IMR-90 (cell line): ENCODE data around the gene PPHLN1. TPM values are rescaled to one million over a fixed set of nuclear protein-coding genes. Genes with fewer than 3 reads are reported as not detected.

Experiments
- ATAC-seq: fragments of 200-7000 bp; cut with Tn5 transposase; 2 replicates; pipeline ENCODE4 v1.9.1; 2020; ENCODE audit warnings: low read depth, mild to moderate bottlenecking, moderate library complexity
- BruUV-seq: library from RNA; stranded (reverse); fragments of 400-500 nt; replicated peaks from 2 replicates; lab custom pipeline; 2021; lab: Mats Ljungman, UMichigan
- CTCF ChIA-PET: fragments of 300-600 bp; formaldehyde crosslinking; extraction: SDS; loops from one replicate; lab custom pipeline; 2021; ENCODE audit warnings: antibody characterized with exemption; lab: Yijun Ruan, JAX
- POLR2A ChIA-PET: fragments of 300-600 bp; sonication (Branson Sonifier 250); formaldehyde crosslinking; loops from one replicate; lab custom pipeline; 2022; ENCODE audit warnings: antibody characterized with exemption; ENCODE audit not compliant: unreplicated experiment; lab: Charles Lee
- DNase-seq: peaks from one replicate; pipeline ENCODE4 v3.0.0; 2013
- H2AFZ ChIP-seq: replicated peaks from 2 replicates; pipeline ENCODE3; 2013; ENCODE audit warnings: low read length, mild to moderate bottlenecking; ENCODE audit not compliant: poor library complexity
- H2AK5ac ChIP-seq: 2 replicates; pipeline ENCODE4 v1.6.1; 2013; ENCODE audit warnings: low read depth, low read length, inconsistent platforms
- H2AK9ac ChIP-seq: replicated peaks from 2 replicates; pipeline ENCODE3; 2013; ENCODE audit warnings: mild to moderate bottlenecking, low read depth, low read length, moderate library complexity; ENCODE audit not compliant: poor library complexity
- H2BK120ac ChIP-seq: 2 replicates; pipeline ENCODE4 v1.6.1; 2013; ENCODE audit warnings: low read depth, low read length, inconsistent platforms
- H2BK15ac ChIP-seq: 3 replicates; pipeline ENCODE4 v1.6.1; 2013; ENCODE audit warnings: low read depth, low read length, inconsistent platforms
- H2BK20ac ChIP-seq: 2 replicates; pipeline ENCODE4 v1.6.1; 2013; ENCODE audit warnings: low read depth, mild to moderate bottlenecking, inconsistent platforms, low read length, moderate library complexity
- H2BK5ac ChIP-seq: 2 replicates; pipeline ENCODE4 v1.6.1; 2013; ENCODE audit warnings: mild to moderate bottlenecking, low read depth, low read length, inconsistent platforms; ENCODE audit not compliant: poor library complexity, severe bottlenecking
- H3K14ac ChIP-seq: replicated peaks from 2 replicates; pipeline ENCODE4 v1.6.1; 2013; ENCODE audit warnings: low read depth, low read length, inconsistent platforms
- H3K18ac ChIP-seq: 2 replicates; pipeline ENCODE4 v1.6.1; 2013; ENCODE audit warnings: low read depth, low read length, control low read depth
- H3K23ac ChIP-seq: 2 replicates; pipeline ENCODE4 v1.6.1; 2013; ENCODE audit warnings: low read depth, low read length, inconsistent platforms
- H3K27ac ChIP-seq: 2 replicates; pipeline ENCODE4 v1.5.1; 2013; ENCODE audit warnings: mild to moderate bottlenecking, control low read depth, low read length; ENCODE audit not compliant: insufficient read depth
- H3K27me3 ChIP-seq: 2 replicates; pipeline ENCODE4 v1.6.1; 2013; ENCODE audit warnings: low read length; ENCODE audit not compliant: control insufficient read depth, insufficient read depth
- H3K36me3 ChIP-seq: 2 replicates; pipeline ENCODE4 v1.6.1; 2013; ENCODE audit warnings: low read length, mixed read lengths; ENCODE audit not compliant: control insufficient read depth, insufficient read depth
- H3K4ac ChIP-seq: 2 replicates; pipeline ENCODE4 v1.6.1; 2013; ENCODE audit warnings: low read depth, low read length, inconsistent platforms
- H3K4me1 ChIP-seq: 2 replicates; pipeline ENCODE4 v1.6.1; 2013; ENCODE audit warnings: low read length, mixed read lengths; ENCODE audit not compliant: control insufficient read depth, insufficient read depth
- H3K4me2 ChIP-seq: 2 replicates; pipeline ENCODE4 v1.6.1; 2013; ENCODE audit warnings: low read depth, mild to moderate bottlenecking, control low read depth, low read length, moderate library complexity
- H3K4me3 ChIP-seq: 2 replicates; pipeline ENCODE4 v1.5.1; 2013; ENCODE audit warnings: low read depth, mild to moderate bottlenecking, control low read depth, low read length, moderate library complexity; ENCODE audit not compliant: insufficient read depth
- H3K56ac ChIP-seq: 2 replicates; pipeline ENCODE4 v1.6.1; 2013; ENCODE audit warnings: low read length, inconsistent platforms; ENCODE audit not compliant: insufficient read depth; ENCODE audit errors: extremely low read depth
- H3K79me1 ChIP-seq, 2 experiments: 2 replicates each; pipeline ENCODE4 v1.6.1; 2013; ENCODE audit warnings: low read length in 2 of 2, inconsistent platforms in 1 of 2, low read depth in 1 of 2
- H3K9ac ChIP-seq: 2 replicates; pipeline ENCODE4 v1.6.1; 2013; ENCODE audit warnings: low read depth, low read length, control low read depth
- H3K9me1 ChIP-seq: 2 replicates; pipeline ENCODE4 v1.6.1; 2013; ENCODE audit warnings: low read length, inconsistent platforms; ENCODE audit not compliant: insufficient read depth
- H3K9me3 ChIP-seq: 2 replicates; pipeline ENCODE4 v1.6.1; 2013; ENCODE audit warnings: low read length; ENCODE audit not compliant: control insufficient read depth, insufficient read depth
- H4K20me1 ChIP-seq: 2 replicates; pipeline ENCODE4 v1.6.1; 2013; ENCODE audit warnings: low read length, inconsistent platforms; ENCODE audit not compliant: insufficient read depth
- H4K5ac ChIP-seq: 2 replicates; pipeline ENCODE4 v1.6.1; 2013; ENCODE audit warnings: mild to moderate bottlenecking, low read depth, low read length, control low read depth
- H4K8ac ChIP-seq, 2 experiments: 2 replicates each; pipeline ENCODE4 v1.6.1; 2013; ENCODE audit warnings: low read depth in 2 of 2, low read length in 2 of 2, control low read depth in 1 of 2, inconsistent platforms in 1 of 2
- H4K91ac ChIP-seq: 2 replicates; pipeline ENCODE4 v1.6.1; 2013; ENCODE audit warnings: low read depth, low read length, inconsistent platforms; ENCODE audit not compliant: insufficient read depth
- BHLHE40 ChIP-seq: fragments of 150-350 bp; IDR thresholded peaks from 2 replicates; pipeline ENCODE4 v1.6.1; 2016; ENCODE audit warnings: mild to moderate bottlenecking, low read depth, low read length
- CEBPB ChIP-seq: IDR thresholded peaks from 2 replicates; pipeline ENCODE4 v1.6.1; 2012; ENCODE audit warnings: low read depth, low read length, improper control_type of control experiment
- CHD1 ChIP-seq: IDR thresholded peaks from 2 replicates; pipeline ENCODE4 v1.6.1; 2012; ENCODE audit warnings: low read depth, low read length, improper control_type of control experiment
- ELK1 ChIP-seq: fragments of 150-350 bp; IDR thresholded peaks from 2 replicates; pipeline ENCODE4 v1.6.1; 2016; ENCODE audit warnings: low read depth, mild to moderate bottlenecking, low read length, moderate library complexity, borderline replicate concordance
- FOS ChIP-seq: fragments of 150-350 bp; IDR thresholded peaks from 2 replicates; pipeline ENCODE4 v1.6.1; 2016; ENCODE audit warnings: low read depth, low read length
- MAFK ChIP-seq: IDR thresholded peaks from 2 replicates; pipeline ENCODE4 v1.6.1; 2012; ENCODE audit warnings: low read depth, low read length, improper control_type of control experiment
- MAZ ChIP-seq: IDR thresholded peaks from 2 replicates; pipeline ENCODE4 v1.6.1; 2012; ENCODE audit warnings: low read depth, mild to moderate bottlenecking, low read length, improper control_type of control experiment, moderate library complexity, borderline replicate concordance
- MXI1 ChIP-seq: IDR thresholded peaks from 2 replicates; pipeline ENCODE4 v1.6.1; 2012; ENCODE audit warnings: low read depth, mild to moderate bottlenecking, low read length, moderate library complexity, borderline replicate concordance
- NFE2L2 ChIP-seq: fragments of 150-350 bp; IDR thresholded peaks from 2 replicates; pipeline ENCODE4 v1.6.1; 2016; ENCODE audit warnings: low read depth, mild to moderate bottlenecking, low read length
- POLR2A ChIP-seq: IDR thresholded peaks from 2 replicates; pipeline ENCODE4 v1.6.1; 2012; ENCODE audit warnings: mild to moderate bottlenecking, low read depth, low read length
- RAD21 ChIP-seq: IDR thresholded peaks from 2 replicates; pipeline ENCODE4 v1.6.1; 2012; ENCODE audit warnings: low read length, improper control_type of control experiment
- RCOR1 ChIP-seq: IDR thresholded peaks from 2 replicates; pipeline ENCODE4 v1.6.1; 2012; ENCODE audit warnings: mild to moderate bottlenecking, low read length, improper control_type of control experiment; ENCODE audit not compliant: insufficient replicate concordance
- RFX5 ChIP-seq: IDR thresholded peaks from 2 replicates; pipeline ENCODE4 v1.8.0; 2012; ENCODE audit warnings: low read depth, mild to moderate bottlenecking, low read length, moderate library complexity
- SMC3 ChIP-seq: fragments of 150-350 bp; IDR thresholded peaks from 2 replicates; pipeline ENCODE4 v1.6.1; 2016; ENCODE audit warnings: low read depth, mild to moderate bottlenecking, antibody characterized with exemption, low read length, moderate library complexity
- WGBS, 2 experiments: methylation state at CpG; one replicate each; pipeline versions ENCODE4 v1.1.5 to v1.1.7; 2013; ENCODE audit warnings: missing lambda C conversion rate in 2 of 2; ENCODE audit not compliant: insufficient read length in 1 of 2; ENCODE audit errors: extremely low coverage in 2 of 2; 5-methylcytosine and 5-hydroxymethylcytosine counted together
- dilution Hi-C: fragments of 300-500 bp; cut with HindIII; formaldehyde crosslinking; loops from one replicate; pipeline ENCODE4 v1.14.3; 2018; ENCODE audit warnings: low sequenced_read_pairs; ENCODE audit not compliant: unreplicated experiment
- in situ Hi-C: fragments of 300-500 bp; cut with MboI; formaldehyde crosslinking; loops from 3 replicates; pipeline ENCODE4 v1.14.3; 2019; ENCODE audit warnings: low sequenced_read_pairs, inconsistent platforms, mixed read lengths
- intact Hi-C: fragments of 100-400 bp; cut with micrococcal nuclease; formaldehyde crosslinking; loops from 2 replicates; pipeline ENCODE4 v1.10.0; 2022
- polyA plus RNA-seq, 3 experiments: library from polyadenylated mRNA; depleted of rRNA; stranded (reverse); fragments of >200 nt; gene quantifications; 2 replicates each; pipeline ENCODE4 v1.2.3, GENCODE V29; 2012; ENCODE audit warnings: low replicate concordance in 1 of 3
- total RNA-seq: library from RNA; depleted of rRNA; stranded (reverse); fragments of >200 nt; gene quantifications from 2 replicates; pipeline ENCODE4 v1.2.3, GENCODE V29; 2012
- TF ChIP-seq, protein P1 (sequence below): fragments of 150-350 bp; IDR thresholded peaks from 2 replicates; pipeline ENCODE4 v1.6.1; 2017; ENCODE audit warnings: mild to moderate bottlenecking, antibody characterized with exemption, low read length, low read depth
- TF ChIP-seq, protein P2 (sequence below): conservative IDR thresholded peaks from 2 replicates; pipeline ENCODE4 v1.5.1; 2012; ENCODE audit warnings: mild to moderate bottlenecking, low read depth, low read length, improper control_type of control experiment

Gene PPHLN1
- total and polyA plus RNA-seq, 2 of the 4 experiments (the other 2 are of a cell fraction) = 50.7 to 54.3 TPM

DNA sequence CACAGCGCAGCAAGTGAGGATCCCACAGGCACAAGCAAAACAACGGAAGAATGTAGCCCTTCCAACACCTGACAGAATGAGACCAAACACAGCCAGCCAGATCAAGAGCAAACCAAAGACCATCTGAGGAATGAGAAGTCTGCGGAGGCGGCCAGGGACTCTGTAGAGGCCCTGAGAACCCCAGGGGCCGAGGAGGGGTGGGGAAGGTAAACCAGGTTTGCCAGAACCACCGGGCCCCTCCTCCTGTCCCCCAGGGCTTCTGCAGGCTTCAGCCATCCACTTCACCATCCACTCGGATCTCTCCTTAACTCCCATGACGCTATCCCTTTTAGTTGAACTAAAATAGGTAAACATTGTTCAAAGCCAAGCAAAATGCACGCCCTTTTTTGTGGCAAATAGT, 37.4 kb upstream of the PPHLN1 start:
- no peak overlapping the region for H2AFZ ChIP-seq
- no peaks in the 10 kb centered on the region for H4K20me1 ChIP-seq
- no peak overlapping the region for H2BK120ac ChIP-seq
- H3K9me3 ChIP-seq = no peaks in the 10 kb centered on the region
- H2BK20ac ChIP-seq = no peak overlapping the region
- no peak overlapping the region for H3K4ac ChIP-seq
- ATAC-seq (no peak), DNase-seq (no peak)
- ChIA-PET CTCF (no interaction called here), POLR2A (no interaction called here)
- peaks cover 2% of the 10 kb centered on the region; the same call in 1 of the 2 replicates for H3K27me3 ChIP-seq
- H2BK5ac ChIP-seq = no peak overlapping the region
- BruUV-seq = no TSS peak
- H3K14ac ChIP-seq = no peak overlapping the region
- no peaks in the 10 kb centered on the region for H3K79me1 ChIP-seq
- H2AK5ac ChIP-seq = no peak overlapping the region
- H4K91ac ChIP-seq = no peak overlapping the region
- no peak overlapping the region for H2AK9ac ChIP-seq
- no peak overlapping the region for H3K4me3 ChIP-seq
- H3K9ac ChIP-seq = no peak overlapping the region
- no peak overlapping the region for H4K5ac ChIP-seq
- no peaks in the 10 kb centered on the region for H3K9me1 ChIP-seq
- no peak overlapping the region for H3K18ac ChIP-seq
- no peak overlapping the region for H2BK15ac ChIP-seq
- TF ChIP-seq, protein P1, sequence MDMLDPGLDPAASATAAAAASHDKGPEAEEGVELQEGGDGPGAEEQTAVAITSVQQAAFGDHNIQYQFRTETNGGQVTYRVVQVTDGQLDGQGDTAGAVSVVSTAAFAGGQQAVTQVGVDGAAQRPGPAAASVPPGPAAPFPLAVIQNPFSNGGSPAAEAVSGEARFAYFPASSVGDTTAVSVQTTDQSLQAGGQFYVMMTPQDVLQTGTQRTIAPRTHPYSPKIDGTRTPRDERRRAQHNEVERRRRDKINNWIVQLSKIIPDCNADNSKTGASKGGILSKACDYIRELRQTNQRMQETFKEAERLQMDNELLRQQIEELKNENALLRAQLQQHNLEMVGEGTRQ = no peak
- TF ChIP-seq MAFK (no peak), RCOR1 (no peak), CEBPB (no peak), POLR2A (no peak), BHLHE40 (no peak), RFX5 (no peak), NFE2L2 (no peak), MAZ (no peak), ELK1 (no peak), SMC3 (no peak), CHD1 (no peak), FOS (no peak), RAD21 (no peak), MXI1 (no peak)
- TF ChIP-seq, protein P2, sequence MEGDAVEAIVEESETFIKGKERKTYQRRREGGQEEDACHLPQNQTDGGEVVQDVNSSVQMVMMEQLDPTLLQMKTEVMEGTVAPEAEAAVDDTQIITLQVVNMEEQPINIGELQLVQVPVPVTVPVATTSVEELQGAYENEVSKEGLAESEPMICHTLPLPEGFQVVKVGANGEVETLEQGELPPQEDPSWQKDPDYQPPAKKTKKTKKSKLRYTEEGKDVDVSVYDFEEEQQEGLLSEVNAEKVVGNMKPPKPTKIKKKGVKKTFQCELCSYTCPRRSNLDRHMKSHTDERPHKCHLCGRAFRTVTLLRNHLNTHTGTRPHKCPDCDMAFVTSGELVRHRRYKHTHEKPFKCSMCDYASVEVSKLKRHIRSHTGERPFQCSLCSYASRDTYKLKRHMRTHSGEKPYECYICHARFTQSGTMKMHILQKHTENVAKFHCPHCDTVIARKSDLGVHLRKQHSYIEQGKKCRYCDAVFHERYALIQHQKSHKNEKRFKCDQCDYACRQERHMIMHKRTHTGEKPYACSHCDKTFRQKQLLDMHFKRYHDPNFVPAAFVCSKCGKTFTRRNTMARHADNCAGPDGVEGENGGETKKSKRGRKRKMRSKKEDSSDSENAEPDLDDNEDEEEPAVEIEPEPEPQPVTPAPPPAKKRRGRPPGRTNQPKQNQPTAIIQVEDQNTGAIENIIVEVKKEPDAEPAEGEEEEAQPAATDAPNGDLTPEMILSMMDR = no peak
- in situ Hi-C loops = no loop called here
- WGBS, 2 experiments = no CpG with 5 or more reads among the region's 9 CpGs
- H3K56ac ChIP-seq = no peak overlapping the region
- H3K23ac ChIP-seq = no peak overlapping the region
- H3K36me3 ChIP-seq = no peaks in the 10 kb centered on the region
- dilution Hi-C loops = no loop called here
- intact Hi-C loops = no loop called here
- H3K4me2 ChIP-seq = no peak overlapping the region
- H3K4me1 ChIP-seq = no peaks in the 10 kb centered on the region
- no peak overlapping the region for H4K8ac ChIP-seq
- no peak overlapping the region for H3K27ac ChIP-seq
